Effector CD4-positive, alpha-beta T cell (primary cell): ENCODE results near the gene ARPP21.
"Not testable (repeated sequence)": the region's sequence is repeated elsewhere in the genome, so short reads cannot be mapped to it uniquely, and the experiment has no call there.

Experiments
- DNase-seq: peaks from one replicate; pipeline ENCODE4 v3.0.0-alpha.2; 2020

The ARPP21 gene

GRCh38 chr3:35782355-35782754, 143.0 kb downstream of the ARPP21 start:
- no peak for DNase-seq

- no peak for DNase-seq
Observed at GRCh38 chr3:35784169-35784568, 144.8 kb downstream of the ARPP21 start.

- DNase-seq = no peak
Observed at GRCh38 chr3:35785234-35785888, 146.0 kb downstream of the ARPP21 start.

- DNase-seq = no peak
Observed at GRCh38 chr3:35787936-35788335, 148.6 kb downstream of the ARPP21 start.

- no peak for DNase-seq
Observed at GRCh38 chr3:35789042-35789831, 149.9 kb downstream of the ARPP21 start.

GRCh38 chr3:35790764-35791163, 151.4 kb downstream of the ARPP21 start:
- no peak for DNase-seq

- DNase-seq = no peak
Observed at GRCh38 chr3:35793667-35794066, 154.3 kb downstream of the ARPP21 start.

- no peak for DNase-seq
Observed at GRCh38 chr3:35800960-35801459, 161.7 kb downstream of the ARPP21 start.

- DNase-seq = no peak
Observed at GRCh38 chr3:35814531-35814930, 175.2 kb downstream of the ARPP21 start.

GRCh38 chr3:35815796-35816195, 176.5 kb downstream of the ARPP21 start:
- DNase-seq = not testable (repeated sequence)

- DNase-seq = no peak
Observed at GRCh38 chr3:35817216-35817615, 177.9 kb downstream of the ARPP21 start.

GRCh38 chr3:35832140-35832571, 192.8 kb downstream of the ARPP21 start:
- no peak for DNase-seq
